HG03025 (cell line): ENCODE measurements around the gene CRTC2.
A peak's percentile ranks its signal among the peaks of the same experiment; 100 is the strongest.
"Not testable (repeated sequence)": the region's sequence is repeated elsewhere in the genome, so short reads cannot be mapped to it uniquely, and the experiment has no call there.

Source experiments
- ATAC-seq: cut with Tn5 transposase; IDR thresholded peaks from one replicate; pipeline ENCODE4 v1.9.1; 2021; ENCODE audit warnings: mild to moderate bottlenecking, moderate library complexity; ENCODE audit not compliant: unreplicated experiment, low FRiP score

Gene CRTC2

GRCh38 chr1:153933430-153933829 is 25.0 kb downstream of the CRTC2 start:
- ATAC-seq = no peak

- no peak for ATAC-seq
These were observed 26.0 kb downstream of the CRTC2 start for GRCh38 chr1:153932156-153933131.

- ATAC-seq = no peak
These were observed 28.1 kb downstream of the CRTC2 start for GRCh38 chr1:153929981-153930948.

GRCh38 chr1:153929426-153929825 is 29.0 kb downstream of the CRTC2 start:
- ATAC-seq = no peak

- ATAC-seq = no peak
These were observed 29.5 kb downstream of the CRTC2 start for GRCh38 chr1:153928791-153929341.

GRCh38 chr1:153928245-153928644 is 30.2 kb downstream of the CRTC2 start:
- no peak for ATAC-seq

GRCh38 chr1:153926405-153926804 is 32.0 kb downstream of the CRTC2 start:
- ATAC-seq = no peak

- ATAC-seq = peak; percentile 92
These were observed 35.2 kb downstream of the CRTC2 start, which contains the start of gene GATAD2B for GRCh38 chr1:153922972-153923925. TSS of gene GATAD2B (minus strand) at chr1:153922972. CDS start at chr1:153828347, 94,625 bp downstream.

- peak; percentile 27 for ATAC-seq
These were observed 36.1 kb downstream of the CRTC2 start for GRCh38 chr1:153922076-153922971.

- no peak for ATAC-seq
These were observed 36.7 kb downstream of the CRTC2 start for GRCh38 chr1:153921803-153922075.

- no peak for ATAC-seq
These were observed 37.2 kb downstream of the CRTC2 start for GRCh38 chr1:153921080-153921802.

- no peak for ATAC-seq
These were observed 38.2 kb downstream of the CRTC2 start for GRCh38 chr1:153919876-153920852.

GRCh38 chr1:153916297-153916696 is 42.1 kb downstream of the CRTC2 start:
- no peak for ATAC-seq

- ATAC-seq = no peak
These were observed 46.1 kb downstream of the CRTC2 start for GRCh38 chr1:153912349-153912748.

GRCh38 chr1:153910560-153910959 is 47.9 kb downstream of the CRTC2 start:
- ATAC-seq = not testable (repeated sequence)

- no peak for ATAC-seq
These were observed 50.3 kb downstream of the CRTC2 start for GRCh38 chr1:153908071-153908470.

- ATAC-seq = no peak
These were observed 51.3 kb downstream of the CRTC2 start for GRCh38 chr1:153907134-153907533.
